ENCODE measurements around the gene LARGE2. TPM values are rescaled to one million over a fixed set of nuclear protein-coding genes. Genes with fewer than 3 reads are reported as not detected.
A peak's percentile ranks its signal among the peaks of the same experiment; 100 is the strongest.

LARGE2 gene
- total RNA-seq, 1 donor from 2014 or later, result not detected

DNA sequence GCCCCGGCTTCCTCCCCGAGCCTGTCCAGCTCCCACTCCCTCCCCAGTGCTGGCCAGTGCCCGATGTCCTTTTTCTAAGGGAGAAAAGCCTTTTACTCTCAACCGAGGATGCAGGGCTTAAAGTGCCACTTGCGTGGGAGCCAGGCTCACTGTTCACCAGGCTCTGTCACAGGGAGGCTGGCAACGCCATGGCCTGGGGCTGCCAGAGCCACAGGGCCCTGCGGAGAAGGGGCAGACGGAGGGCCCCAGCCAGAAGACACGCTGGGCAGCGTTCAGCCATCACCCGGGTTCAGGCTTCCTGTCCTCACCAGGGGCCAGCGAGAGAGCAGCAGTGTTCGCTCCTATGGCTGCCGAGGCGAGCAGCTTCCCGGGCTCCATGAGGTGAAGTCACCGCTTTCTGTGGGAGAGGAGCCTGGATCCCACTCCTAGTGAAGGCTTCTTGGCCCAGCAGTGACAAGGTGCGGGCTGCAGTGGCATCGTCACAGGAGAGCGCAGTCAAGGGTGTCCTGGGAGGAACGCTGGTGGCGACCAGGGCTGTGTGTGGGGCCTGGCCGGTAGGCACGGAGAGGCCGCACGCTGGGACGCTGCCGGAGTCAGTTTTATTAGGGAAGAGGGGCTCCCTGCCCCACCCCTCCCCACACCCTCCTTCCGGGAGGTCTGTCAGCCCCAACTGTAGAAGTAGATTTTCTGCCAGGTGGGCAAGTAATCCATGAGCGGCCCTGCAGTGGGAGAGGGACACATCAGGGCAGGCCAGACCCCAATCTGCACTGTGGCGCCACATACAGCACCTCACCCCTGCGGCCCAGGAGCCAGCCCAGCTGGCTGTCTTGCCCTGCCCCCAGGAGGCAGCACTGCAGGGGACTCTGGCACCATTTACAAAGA, 12.6 kb upstream of the LARGE2 start:
- intact Hi-C loops (cut with micrococcal nuclease), result no loop called here
- DNase-seq (no peak), ATAC-seq (no peak)

DNA sequence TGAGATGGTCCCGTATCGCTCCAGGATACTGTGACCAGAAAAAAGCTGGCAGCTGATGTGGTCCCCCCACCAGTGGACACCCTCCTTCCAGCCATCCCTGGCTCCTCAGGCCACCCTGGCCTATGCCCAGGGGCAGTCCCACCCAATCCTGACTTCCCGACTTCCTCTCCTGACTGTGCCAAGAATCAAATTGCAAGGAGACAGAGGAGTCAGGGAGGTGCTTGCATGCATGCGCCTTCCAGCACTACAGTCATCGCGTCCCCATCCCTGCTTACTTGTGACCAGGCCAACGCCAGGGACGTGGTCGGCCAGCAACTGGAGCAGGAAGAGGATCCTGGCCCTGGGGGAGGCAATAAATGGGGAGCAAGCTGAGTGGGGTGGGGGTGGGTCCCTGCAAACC, 11.8 kb upstream of the LARGE2 start:
- no peak for DNase-seq
- ATAC-seq, result no peak
- intact Hi-C loops (cut with micrococcal nuclease), result no loop called here

DNA sequence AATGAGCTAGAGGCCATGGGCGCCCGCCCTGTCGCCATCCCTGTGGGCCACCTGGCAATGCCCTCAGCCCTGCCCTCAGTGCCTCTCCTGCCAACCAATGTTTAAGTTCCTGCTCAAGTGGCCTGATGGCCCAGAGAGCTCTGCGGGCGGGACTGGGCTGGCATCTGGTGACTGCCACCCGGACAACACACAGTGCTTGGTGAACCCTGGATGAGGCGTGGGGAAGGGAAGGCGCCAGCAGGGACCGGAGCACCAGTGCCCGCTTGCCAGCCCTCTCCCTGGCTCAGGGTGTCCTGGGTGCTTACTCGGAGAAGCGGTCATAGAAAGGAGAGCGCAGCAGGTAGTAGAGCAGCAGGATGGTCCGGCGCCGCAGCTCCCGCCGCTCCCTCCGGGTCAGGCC, 8.9 kb upstream of the LARGE2 start:
- DNase-seq (no peak), ATAC-seq (no peak)

DNA sequence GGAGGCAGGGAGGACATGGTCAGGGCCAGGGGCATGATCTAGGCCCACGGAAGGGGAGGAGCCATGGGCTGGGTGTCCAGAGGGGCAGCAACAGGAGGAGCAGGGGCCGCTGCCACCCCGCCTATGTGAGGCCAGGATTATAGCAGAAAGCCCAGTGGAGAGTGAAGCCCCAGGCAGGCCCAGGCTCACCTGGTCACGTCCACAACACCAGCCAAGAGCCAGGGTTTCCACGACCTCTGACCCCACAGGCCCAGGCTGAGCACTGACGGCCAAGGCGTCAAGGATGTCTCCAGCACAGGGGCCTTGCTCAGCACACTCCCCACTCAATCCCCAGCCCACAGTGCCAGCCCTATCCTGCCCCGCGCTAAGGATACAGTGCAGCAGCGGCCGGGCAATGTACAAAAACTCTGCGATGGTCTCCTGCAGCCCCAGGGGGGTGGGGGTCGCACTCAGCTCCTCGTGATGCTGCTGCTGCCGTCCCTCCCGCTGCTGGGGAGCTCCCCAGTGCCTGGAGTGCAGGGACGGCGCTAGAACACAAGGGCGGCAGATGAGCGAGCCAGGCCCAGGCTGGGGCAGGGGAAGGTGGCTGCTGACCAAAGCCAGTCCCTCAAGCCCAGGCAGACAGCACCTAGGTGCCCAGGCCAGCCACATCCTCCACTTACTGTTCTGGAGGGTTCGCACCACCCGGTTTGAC, 8.4 kb upstream of the LARGE2 start:
- intact Hi-C loops (cut with micrococcal nuclease), result no loop called here
- ATAC-seq, result no peak
- DNase-seq, result no peak

More for the DNA sequence above, 8.9 kb upstream of the LARGE2 start:
- intact Hi-C loops (cut with micrococcal nuclease), result no loop called here

GRCh38 chr11:45915446-45915845, 7.0 kb upstream of the LARGE2 start:
- intact Hi-C loops (cut with micrococcal nuclease), result no loop called here
- no peak for ATAC-seq
- DNase-seq, result no peak

GRCh38 chr11:45917286-45917622, 5.2 kb upstream of the LARGE2 start:
- peak; percentile 40 for DNase-seq
- intact Hi-C loops (cut with micrococcal nuclease), result no loop called here
- no peak for ATAC-seq

DNA sequence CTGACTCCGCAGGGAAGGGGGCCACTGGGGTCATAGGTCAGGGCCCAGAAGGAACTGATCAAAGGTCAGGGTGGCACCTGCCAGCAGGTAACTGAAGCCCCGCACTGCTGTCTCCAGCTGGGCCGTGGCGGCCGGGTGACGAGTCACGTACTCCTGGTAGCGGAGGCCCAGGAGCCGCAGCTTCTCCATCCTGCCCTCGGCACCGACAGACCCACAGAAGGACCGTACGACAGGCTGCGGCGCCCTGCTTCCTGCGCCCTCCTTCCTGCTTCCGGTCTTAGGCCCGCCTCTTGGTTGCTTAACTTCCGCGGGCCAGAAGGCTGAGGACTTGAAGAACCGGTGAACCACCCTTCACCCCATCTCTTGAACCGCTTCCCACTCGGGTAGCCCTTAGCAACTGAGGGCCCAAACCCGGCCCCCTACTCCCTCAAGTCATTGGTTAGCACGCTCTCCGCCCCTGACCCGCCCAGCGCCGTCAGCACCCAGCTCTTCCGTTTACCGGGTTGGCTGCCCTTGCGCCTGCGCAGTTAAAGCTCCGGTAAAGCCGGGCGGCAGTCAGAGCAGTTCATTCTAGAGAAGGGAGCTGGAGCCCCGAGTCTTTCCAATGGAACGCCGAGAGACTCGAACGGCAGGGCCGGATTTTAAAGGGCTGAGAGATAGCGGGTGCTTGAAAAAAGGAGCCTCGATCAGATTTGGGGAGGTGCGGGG, 4.7 kb upstream of the LARGE2 start, which contains the start of gene PEX16:
TSS of gene PEX16 (minus strand) at position 255 of the 708 bp plus-strand sequence. CDS start at position 189, 66 bp downstream.
- ATAC-seq (peak; percentile 93), DNase-seq (peak; percentile 97)
- intact Hi-C loops (cut with micrococcal nuclease), result no loop called here

DNA sequence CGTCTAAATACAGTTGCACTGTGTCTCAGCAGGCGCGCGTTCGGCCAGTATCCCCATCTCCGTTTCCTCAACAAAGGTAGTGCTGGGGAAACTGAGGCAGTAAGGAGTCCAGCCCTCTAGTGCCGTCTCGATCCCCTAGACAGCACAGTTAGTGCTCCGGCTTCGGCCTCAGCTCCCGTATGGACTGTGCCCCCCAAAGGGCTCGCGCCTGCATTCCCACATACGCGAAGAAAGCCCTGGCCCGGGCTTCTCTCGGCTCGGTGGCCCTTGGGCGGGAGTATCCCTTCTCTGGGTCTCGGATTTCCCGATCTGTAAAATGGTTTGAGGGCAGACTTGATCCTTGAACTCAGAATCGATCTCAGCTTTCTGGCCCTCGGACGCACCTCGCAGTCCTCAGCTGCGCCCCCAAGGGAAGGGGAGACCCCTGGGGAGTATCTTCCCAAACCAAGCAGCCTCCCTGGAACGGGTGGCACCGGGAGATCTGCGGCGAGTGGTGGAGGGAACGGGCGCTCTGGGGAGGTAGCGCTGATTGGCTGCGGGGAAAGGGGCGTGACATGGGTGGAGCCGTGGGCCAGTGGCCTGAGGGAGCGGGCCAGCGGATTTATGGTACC, 4.0 kb upstream of the LARGE2 start:
- intact Hi-C loops (cut with micrococcal nuclease), result no loop called here
- ATAC-seq (peak; percentile 88), DNase-seq (peak; percentile 88)

- DNase-seq (peak; percentile 29), ATAC-seq (no peak)
- intact Hi-C loops (cut with micrococcal nuclease), result no loop called here
Observed at GRCh38 chr11:45918962-45919675, 3.3 kb upstream of the LARGE2 start.

DNA sequence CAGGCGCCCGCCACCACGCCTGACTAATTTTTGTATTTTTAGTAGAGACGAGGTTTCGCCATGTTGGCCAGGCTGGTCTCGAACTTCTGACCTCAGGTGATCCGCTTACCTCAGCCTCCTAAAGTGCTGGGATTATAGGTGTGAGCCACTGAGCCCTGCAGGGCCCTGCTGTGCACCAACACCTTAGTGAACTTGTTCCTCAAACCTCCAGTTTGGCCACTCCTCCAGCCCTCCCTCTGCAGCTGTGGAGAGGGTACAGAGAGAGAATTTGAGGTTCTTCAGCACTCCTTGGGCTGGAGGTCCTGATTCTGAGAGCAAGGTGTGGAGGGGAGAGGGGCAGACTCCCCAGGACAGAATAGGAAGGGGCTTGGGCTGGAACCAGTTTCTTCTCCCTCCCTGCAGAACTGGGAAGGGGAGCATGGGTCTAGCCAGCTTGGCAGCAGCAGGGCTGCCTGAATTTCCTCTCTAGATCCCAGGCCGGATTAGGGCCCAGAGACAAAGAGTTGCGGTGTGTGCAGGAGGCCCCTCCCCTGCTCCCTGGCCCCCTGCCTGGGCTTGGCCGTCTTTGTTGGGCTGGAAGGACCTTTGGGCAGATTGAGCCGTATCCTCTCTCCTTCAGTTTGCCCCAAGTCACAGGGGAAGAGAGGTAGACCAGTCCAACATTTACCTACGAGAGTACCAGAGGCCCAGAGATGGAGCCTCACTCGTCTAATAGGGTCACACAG, 2.5 kb upstream of the LARGE2 start:
- ATAC-seq (no peak), DNase-seq (peak; percentile 30)
- intact Hi-C loops (cut with micrococcal nuclease), result no loop called here

GRCh38 chr11:45920531-45921477, 1.7 kb upstream of the LARGE2 start:
- DNase-seq, result peak; percentile 7
- ATAC-seq, result no peak
- intact Hi-C loops (cut with micrococcal nuclease), result no loop called here

DNA sequence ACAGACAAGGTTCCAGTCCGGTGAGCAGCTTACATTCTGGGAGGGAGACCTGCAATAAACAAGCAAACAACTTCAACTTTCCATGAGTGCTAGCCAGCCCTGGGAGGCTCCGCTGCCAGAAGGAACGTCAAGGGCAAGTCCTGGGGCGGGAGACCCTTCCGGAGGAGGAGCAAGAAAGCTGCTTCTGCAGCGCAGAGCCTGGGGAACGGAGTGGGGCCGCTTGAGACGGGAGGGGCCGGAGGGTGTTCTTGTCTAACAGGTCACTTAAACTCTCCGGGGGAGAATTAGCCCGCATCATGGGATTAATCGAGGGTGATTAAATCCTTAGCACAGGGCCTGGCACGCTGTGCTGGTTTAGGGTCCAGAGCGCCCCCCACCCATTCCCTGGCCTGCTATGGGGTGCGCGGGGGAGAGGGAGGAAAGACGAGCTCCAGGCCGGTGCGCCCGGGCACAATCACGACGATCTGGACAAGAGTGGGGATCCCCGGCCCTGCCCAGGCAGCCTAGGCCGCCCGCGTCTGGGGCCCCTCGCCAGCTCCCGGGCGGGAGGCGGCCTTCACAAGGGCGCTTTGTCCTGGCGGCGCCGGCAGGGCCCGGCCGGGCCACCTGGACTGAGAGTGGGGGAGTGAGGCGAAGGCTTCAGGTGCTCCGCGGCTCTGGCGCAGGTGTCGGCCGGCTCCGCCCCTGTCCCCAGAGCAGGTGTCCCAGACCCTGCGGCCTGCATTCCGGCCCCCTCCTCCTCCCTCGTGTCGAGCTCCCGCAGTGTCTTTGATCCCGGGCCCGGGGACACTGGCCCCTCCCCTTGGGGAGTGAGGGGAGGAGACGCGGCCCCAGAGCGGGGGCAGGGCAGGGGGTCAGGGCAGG, 663 bp upstream of the LARGE2 start:
- DNase-seq (peak; percentile 32), ATAC-seq (no peak)
- intact Hi-C loops (cut with micrococcal nuclease), result no loop called here

DNA sequence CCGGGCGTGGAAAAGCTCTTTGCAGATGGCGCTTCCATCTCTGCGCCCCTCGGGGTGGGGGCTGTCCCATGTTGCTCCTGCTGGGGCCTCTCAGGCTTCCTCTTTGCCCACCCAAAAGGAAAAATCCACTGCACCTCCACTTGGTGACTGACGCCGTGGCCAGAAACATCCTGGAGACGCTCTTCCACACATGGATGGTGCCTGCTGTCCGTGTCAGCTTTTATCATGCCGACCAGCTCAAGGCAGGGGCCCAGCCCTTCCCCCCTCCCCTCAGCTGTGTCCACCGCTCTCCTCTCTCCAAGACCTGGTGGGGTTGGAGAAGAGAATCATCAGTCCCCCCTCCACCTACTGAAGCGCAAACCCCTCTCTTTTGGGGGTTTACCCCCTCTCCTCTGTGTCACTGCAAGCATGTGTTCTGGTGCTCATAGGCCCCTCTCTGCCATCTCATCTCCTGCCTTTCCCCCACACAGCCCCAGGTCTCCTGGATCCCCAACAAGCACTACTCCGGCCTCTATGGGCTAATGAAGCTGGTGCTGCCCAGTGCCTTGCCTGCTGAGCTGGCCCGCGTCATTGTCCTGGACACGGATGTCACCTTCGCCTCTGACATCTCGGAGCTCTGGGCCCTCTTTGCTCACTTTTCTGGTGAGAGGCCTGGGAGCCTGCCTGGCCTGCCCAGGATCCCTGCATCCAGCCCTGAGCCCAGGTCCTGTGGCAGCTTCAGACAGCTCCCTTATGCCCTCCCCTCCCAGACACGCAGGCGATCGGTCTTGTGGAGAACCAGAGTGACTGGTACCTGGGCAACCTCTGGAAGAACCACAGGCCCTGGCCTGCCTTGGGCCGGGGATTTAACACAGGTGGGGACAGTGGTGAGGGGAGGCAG, 1.8 kb downstream of the LARGE2 start:
- ATAC-seq, result no peak
- intact Hi-C loops (cut with micrococcal nuclease), result no loop called here
- no peak for DNase-seq

DNA sequence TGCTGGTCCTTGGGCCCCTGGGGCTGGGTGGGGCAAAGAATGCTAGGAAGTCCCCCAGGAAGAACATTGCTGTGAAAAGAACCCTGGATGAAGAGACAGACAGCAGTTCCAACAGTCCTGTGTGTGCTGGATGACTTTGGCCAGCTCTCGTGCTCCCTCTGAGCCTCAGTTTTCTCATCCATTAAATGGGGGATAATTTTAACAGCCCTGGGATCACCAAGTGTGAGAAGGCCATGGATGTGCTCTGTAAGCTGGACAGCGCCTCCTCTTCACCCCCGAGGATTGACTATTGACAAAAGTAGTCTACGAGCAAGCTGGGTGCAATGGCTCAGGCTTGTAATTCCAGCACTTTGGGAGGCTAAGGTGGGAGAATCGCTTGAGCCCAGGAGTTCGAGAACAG, 2.5 kb downstream of the LARGE2 start:
- no peak for DNase-seq
- intact Hi-C loops (cut with micrococcal nuclease), result no loop called here
- ATAC-seq, result no peak

GRCh38 chr11:45925550-45925949, 3.1 kb downstream of the LARGE2 start:
- ATAC-seq, result no peak
- DNase-seq, result no peak
- intact Hi-C loops (cut with micrococcal nuclease), result no loop called here
